Measurements from ENCODE around the gene ADAM19. TPM values are rescaled to one million over a fixed set of nuclear protein-coding genes. Genes with fewer than 3 reads are reported as not detected.

The ADAM19 gene
- total and polyA plus RNA-seq, 12 donors: 5.5 to 49.6 (median 18.2) TPM

DNA sequence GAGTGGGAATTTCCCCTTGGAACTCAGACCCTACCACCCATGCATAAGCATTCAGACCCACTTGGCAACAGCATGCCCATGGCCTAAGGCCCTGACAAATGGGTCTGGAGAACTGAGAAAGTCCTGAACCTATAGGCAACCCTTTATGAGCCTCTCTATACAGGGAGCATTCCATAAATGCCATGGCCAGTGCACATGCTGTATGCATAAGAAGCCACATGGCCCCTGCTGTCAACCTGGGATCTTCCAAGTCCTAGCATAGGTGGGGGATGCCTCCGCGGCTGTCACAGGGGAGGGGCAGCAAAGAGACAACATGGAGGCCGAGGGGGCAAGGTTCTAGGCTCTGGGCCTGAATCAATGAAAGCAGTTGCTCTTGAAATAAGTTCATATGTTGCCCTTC is 123.8 kb downstream of the ADAM19 start:
- Histone ChIP-seq H3K4me3 (no peak overlapping the region), H3K9me3 (no peaks in the 10 kb centered on the region), H3K27me3 (no peaks in the 10 kb centered on the region), H3K4me1 (peaks cover 0 to 16% (median 10%) of the 10 kb centered on the region in 9 donors), H3K27ac (no peak overlapping the region), H3K36me3 (no peaks in the 10 kb centered on the region)
- DNase-seq: no peak
- ATAC-seq: no peak
- TF ChIP-seq, protein P1, sequence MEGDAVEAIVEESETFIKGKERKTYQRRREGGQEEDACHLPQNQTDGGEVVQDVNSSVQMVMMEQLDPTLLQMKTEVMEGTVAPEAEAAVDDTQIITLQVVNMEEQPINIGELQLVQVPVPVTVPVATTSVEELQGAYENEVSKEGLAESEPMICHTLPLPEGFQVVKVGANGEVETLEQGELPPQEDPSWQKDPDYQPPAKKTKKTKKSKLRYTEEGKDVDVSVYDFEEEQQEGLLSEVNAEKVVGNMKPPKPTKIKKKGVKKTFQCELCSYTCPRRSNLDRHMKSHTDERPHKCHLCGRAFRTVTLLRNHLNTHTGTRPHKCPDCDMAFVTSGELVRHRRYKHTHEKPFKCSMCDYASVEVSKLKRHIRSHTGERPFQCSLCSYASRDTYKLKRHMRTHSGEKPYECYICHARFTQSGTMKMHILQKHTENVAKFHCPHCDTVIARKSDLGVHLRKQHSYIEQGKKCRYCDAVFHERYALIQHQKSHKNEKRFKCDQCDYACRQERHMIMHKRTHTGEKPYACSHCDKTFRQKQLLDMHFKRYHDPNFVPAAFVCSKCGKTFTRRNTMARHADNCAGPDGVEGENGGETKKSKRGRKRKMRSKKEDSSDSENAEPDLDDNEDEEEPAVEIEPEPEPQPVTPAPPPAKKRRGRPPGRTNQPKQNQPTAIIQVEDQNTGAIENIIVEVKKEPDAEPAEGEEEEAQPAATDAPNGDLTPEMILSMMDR (IDR thresholded peaks at IDR 0.05): no peak
- WGBS, 2 donors: 83 to 84% methylated on average over 3 of the region's 3 CpGs
- intact Hi-C loops (cut with DNase I): no loop called here

DNA sequence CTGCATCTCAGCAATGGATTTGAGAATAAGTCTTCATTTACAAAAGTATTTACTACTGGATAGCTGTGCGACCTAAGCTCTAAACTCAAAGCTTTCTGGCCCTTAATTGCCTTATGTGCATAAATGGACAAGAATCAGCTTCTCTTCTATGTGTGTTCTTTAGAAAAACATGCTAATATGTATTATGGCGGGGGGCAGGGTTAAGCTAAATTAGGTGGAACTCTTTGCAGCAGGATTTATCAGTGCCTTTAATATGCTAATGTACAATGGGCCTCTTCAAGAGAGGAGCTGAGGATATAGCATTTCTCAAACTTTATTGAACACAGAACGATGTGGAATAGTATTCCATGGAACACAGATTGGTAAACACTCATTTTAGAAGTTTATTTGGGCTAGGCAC is 125.6 kb downstream of the ADAM19 start:
- H3K4me1 ChIP-seq: peaks cover 0 to 16% (median 10%) of the 10 kb centered on the region in 9 donors
- no peak for DNase-seq
- H3K27me3 ChIP-seq: no peaks in the 10 kb centered on the region
- intact Hi-C loops (cut with DNase I): no loop called here
- H3K36me3 ChIP-seq: no peaks in the 10 kb centered on the region
- H3K4me3 ChIP-seq: no peak overlapping the region
- WGBS, 2 donors: 94 to 99% methylated on average over 3 of the region's 3 CpGs
- TF ChIP-seq, protein P1 (IDR thresholded peaks at IDR 0.05): no peak
- ATAC-seq: no peak
- H3K27ac ChIP-seq: peak overlapping the region in 4 of 10 donors; percentile 4 to 55 (median 26)
- no peaks in the 10 kb centered on the region for H3K9me3 ChIP-seq

DNA sequence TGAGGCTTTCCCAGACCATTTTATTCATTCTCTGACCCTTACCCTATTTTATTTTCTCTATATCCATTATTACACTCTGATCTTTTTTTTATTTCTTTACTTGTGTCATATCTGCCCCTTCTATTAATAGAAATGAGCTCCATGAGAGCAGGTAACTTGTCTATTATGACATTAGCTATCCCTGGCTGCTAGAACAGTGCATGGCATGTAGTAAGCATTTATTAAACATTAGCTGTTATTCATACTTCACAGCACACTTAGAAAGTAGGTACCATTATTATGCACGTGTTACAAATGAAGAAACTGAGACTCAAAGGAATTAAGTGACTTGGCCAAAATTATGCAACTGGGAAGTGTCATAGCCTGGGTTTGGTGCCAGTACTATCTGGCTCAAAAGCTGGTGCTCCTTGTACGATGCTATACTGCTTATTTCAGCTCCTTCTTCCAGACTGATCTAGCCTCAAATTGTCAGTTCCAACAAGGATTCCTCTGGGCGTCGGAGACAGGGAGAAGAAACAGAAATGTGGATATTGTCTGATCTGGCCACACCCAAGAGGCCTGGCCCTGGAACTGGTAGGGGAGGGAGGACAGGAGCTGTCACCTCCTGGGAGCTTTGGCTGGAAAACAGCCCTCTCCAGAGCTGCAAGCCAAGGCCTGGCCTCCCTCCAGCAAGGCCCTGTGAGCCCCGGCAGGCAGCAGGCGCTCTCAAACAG is 126.4 kb downstream of the ADAM19 start:
- TF ChIP-seq, protein P1 (IDR thresholded peaks at IDR 0.05): no peak
- Histone ChIP-seq H3K27me3 (no peaks in the 10 kb centered on the region), H3K27ac (peak overlapping the region in 8 of 10 donors; percentile 7 to 60 (median 44)), H3K36me3 (no peaks in the 10 kb centered on the region), H3K4me1 (peaks cover 0 to 16% (median 10%) of the 10 kb centered on the region in 9 donors), H3K9me3 (no peaks in the 10 kb centered on the region), H3K4me3 (no peak overlapping the region)
- DNase-seq: peak; percentile 59 to 81
- intact Hi-C loops (cut with DNase I): no loop called here
- peak; percentile 83 to 96 (median 95) for ATAC-seq
- 19 to 30% methylated on average over 6 of the region's 6 CpGs for WGBS, 2 donors

DNA sequence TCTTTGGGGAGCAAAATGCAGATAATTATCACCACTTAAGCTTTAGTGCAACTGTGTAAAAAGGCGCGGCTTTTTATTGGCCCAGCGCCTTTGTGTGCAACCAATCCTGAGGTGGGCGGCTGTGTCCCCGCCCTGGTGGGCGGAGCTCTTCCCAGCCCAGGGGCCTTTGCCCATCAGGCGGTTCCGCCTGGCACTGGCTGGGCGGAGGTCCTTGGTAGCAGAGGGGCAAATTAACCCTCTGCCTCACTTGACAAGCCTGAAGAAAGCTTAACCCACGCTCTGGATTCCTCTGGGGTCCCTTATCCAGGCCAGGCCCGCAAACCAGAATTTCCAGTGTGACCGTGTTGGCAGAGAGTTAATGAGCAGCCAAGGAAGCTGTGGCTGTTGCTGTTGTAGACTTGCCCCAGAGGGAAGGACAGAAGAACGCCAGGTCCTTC is 128.4 kb downstream of the ADAM19 start:
- Histone ChIP-seq H3K36me3 (no peaks in the 10 kb centered on the region), H3K4me3 (no peak overlapping the region), H3K9me3 (no peaks in the 10 kb centered on the region), H3K27me3 (no peaks in the 10 kb centered on the region), H3K4me1 (peaks cover 0 to 21% (median 10%) of the 10 kb centered on the region in 9 donors), H3K27ac (no peak overlapping the region)
- TF ChIP-seq, protein P1 (IDR thresholded peaks at IDR 0.05): no peak
- WGBS, 2 donors: 91 to 97% methylated on average over 13 of the region's 13 CpGs
- DNase-seq: no peak
- intact Hi-C loops (cut with DNase I): no loop called here
- ATAC-seq: no peak
